Measurements from ENCODE around the gene OTOS.

OTOS gene

GRCh38 chr2:240140511-240140910 is at the start of gene OTOS:
Gene OTOS, minus strand, starts transcription at chr2:240140658. Its CDS starts 332 bp downstream, at chr2:240140326.
- Histone ChIP-seq H3K27ac (ENCODE audit: low read depth in 2 of 2, low read length in 2 of 2) (no peak within 1 kb of the TSS), H3K4me3 (ENCODE audit: low read length in 2 of 2) (no peak within 1 kb of the TSS), H3K27me3 (ENCODE audit: control insufficient read depth in 2 of 2, insufficient read depth in 2 of 2, low read length in 2 of 2) (peaks cover 0 to 10% of the 10 kb centered on the region in 2 donors), H3K4me1 (ENCODE audit: control insufficient read depth in 2 of 2, insufficient read depth in 2 of 2, low read length in 2 of 2) (peaks cover 3 to 6% of the 10 kb centered on the region in 2 donors), H3K36me3 (ENCODE audit: control insufficient read depth in 2 of 2, insufficient read depth in 2 of 2, low read length in 2 of 2) (no peaks in the 10 kb centered on the region), H3K9ac (ENCODE audit: low read depth in 1 of 2, low read length in 2 of 2) (no peak within 1 kb of the TSS), H3K9me3 (ENCODE audit: control insufficient read depth in 2 of 2, low read length in 2 of 2) (no peaks in the 10 kb centered on the region)

- Histone ChIP-seq H3K36me3 (ENCODE audit: control insufficient read depth in 2 of 2, insufficient read depth in 2 of 2, low read length in 2 of 2) (no peaks in the 10 kb centered on the region), H3K4me1 (ENCODE audit: control insufficient read depth in 2 of 2, insufficient read depth in 2 of 2, low read length in 2 of 2) (no peaks in the 10 kb centered on the region), H3K9ac (ENCODE audit: low read depth in 1 of 2, low read length in 2 of 2) (no peak overlapping the region), H3K9me3 (ENCODE audit: control insufficient read depth in 2 of 2, low read length in 2 of 2) (no peaks in the 10 kb centered on the region), H3K27ac (ENCODE audit: low read depth in 2 of 2, low read length in 2 of 2) (no peak overlapping the region), H3K4me3 (ENCODE audit: low read length in 2 of 2) (no peak overlapping the region), H3K27me3 (ENCODE audit: control insufficient read depth in 2 of 2, insufficient read depth in 2 of 2, low read length in 2 of 2) (peaks cover 0 to 3% of the 10 kb centered on the region in 2 donors)
These were observed 49.2 kb upstream of the OTOS start for GRCh38 chr2:240189686-240190085.

- Histone ChIP-seq H3K36me3 (ENCODE audit: control insufficient read depth in 2 of 2, insufficient read depth in 2 of 2, low read length in 2 of 2) (no peaks in the 10 kb centered on the region), H3K4me1 (ENCODE audit: control insufficient read depth in 2 of 2, insufficient read depth in 2 of 2, low read length in 2 of 2) (no peaks in the 10 kb centered on the region), H3K27me3 (ENCODE audit: control insufficient read depth in 2 of 2, insufficient read depth in 2 of 2, low read length in 2 of 2) (peaks cover 0 to 3% of the 10 kb centered on the region in 2 donors), H3K9ac (ENCODE audit: low read depth in 1 of 2, low read length in 2 of 2) (no peak overlapping the region), H3K27ac (ENCODE audit: low read depth in 2 of 2, low read length in 2 of 2) (no peak overlapping the region), H3K9me3 (ENCODE audit: control insufficient read depth in 2 of 2, low read length in 2 of 2) (no peaks in the 10 kb centered on the region), H3K4me3 (ENCODE audit: low read length in 2 of 2) (no peak overlapping the region)
These were observed 47.6 kb upstream of the OTOS start for GRCh38 chr2:240187989-240188590.

- H3K4me1 ChIP-seq (ENCODE audit: control insufficient read depth in 2 of 2, insufficient read depth in 2 of 2, low read length in 2 of 2) = no peaks in the 10 kb centered on the region
- H3K36me3 ChIP-seq (ENCODE audit: control insufficient read depth in 2 of 2, insufficient read depth in 2 of 2, low read length in 2 of 2) = no peaks in the 10 kb centered on the region
- H3K4me3 ChIP-seq (ENCODE audit: low read length in 2 of 2) = no peak overlapping the region
- no peak overlapping the region for H3K9ac ChIP-seq (ENCODE audit: low read depth in 1 of 2, low read length in 2 of 2)
- peaks cover 0 to 3% of the 10 kb centered on the region in 2 donors for H3K27me3 ChIP-seq (ENCODE audit: control insufficient read depth in 2 of 2, insufficient read depth in 2 of 2, low read length in 2 of 2)
- no peaks in the 10 kb centered on the region for H3K9me3 ChIP-seq (ENCODE audit: control insufficient read depth in 2 of 2, low read length in 2 of 2)
- H3K27ac ChIP-seq (ENCODE audit: low read depth in 2 of 2, low read length in 2 of 2) = no peak overlapping the region
These were observed 45.8 kb upstream of the OTOS start for GRCh38 chr2:240186191-240186725.

GRCh38 chr2:240184656-240185055 is 44.2 kb upstream of the OTOS start:
- Histone ChIP-seq H3K9me3 (ENCODE audit: control insufficient read depth in 2 of 2, low read length in 2 of 2) (no peaks in the 10 kb centered on the region), H3K27me3 (ENCODE audit: control insufficient read depth in 2 of 2, insufficient read depth in 2 of 2, low read length in 2 of 2) (peaks cover 0 to 5% of the 10 kb centered on the region in 2 donors), H3K36me3 (ENCODE audit: control insufficient read depth in 2 of 2, insufficient read depth in 2 of 2, low read length in 2 of 2) (no peaks in the 10 kb centered on the region), H3K4me1 (ENCODE audit: control insufficient read depth in 2 of 2, insufficient read depth in 2 of 2, low read length in 2 of 2) (no peaks in the 10 kb centered on the region), H3K9ac (ENCODE audit: low read depth in 1 of 2, low read length in 2 of 2) (no peak overlapping the region), H3K27ac (ENCODE audit: low read depth in 2 of 2, low read length in 2 of 2) (no peak overlapping the region), H3K4me3 (ENCODE audit: low read length in 2 of 2) (no peak overlapping the region)

GRCh38 chr2:240183875-240184590 is 43.6 kb upstream of the OTOS start:
- Histone ChIP-seq H3K9me3 (ENCODE audit: control insufficient read depth in 2 of 2, low read length in 2 of 2) (no peaks in the 10 kb centered on the region), H3K36me3 (ENCODE audit: control insufficient read depth in 2 of 2, insufficient read depth in 2 of 2, low read length in 2 of 2) (no peaks in the 10 kb centered on the region), H3K9ac (ENCODE audit: low read depth in 1 of 2, low read length in 2 of 2) (no peak overlapping the region), H3K4me1 (ENCODE audit: control insufficient read depth in 2 of 2, insufficient read depth in 2 of 2, low read length in 2 of 2) (no peaks in the 10 kb centered on the region), H3K27me3 (ENCODE audit: control insufficient read depth in 2 of 2, insufficient read depth in 2 of 2, low read length in 2 of 2) (peaks cover 0 to 5% of the 10 kb centered on the region in 2 donors), H3K4me3 (ENCODE audit: low read length in 2 of 2) (no peak overlapping the region), H3K27ac (ENCODE audit: low read depth in 2 of 2, low read length in 2 of 2) (no peak overlapping the region)

- Histone ChIP-seq H3K9me3 (ENCODE audit: control insufficient read depth in 2 of 2, low read length in 2 of 2) (no peaks in the 10 kb centered on the region), H3K9ac (ENCODE audit: low read depth in 1 of 2, low read length in 2 of 2) (no peak overlapping the region), H3K27ac (ENCODE audit: low read depth in 2 of 2, low read length in 2 of 2) (no peak overlapping the region), H3K4me1 (ENCODE audit: control insufficient read depth in 2 of 2, insufficient read depth in 2 of 2, low read length in 2 of 2) (no peaks in the 10 kb centered on the region), H3K4me3 (ENCODE audit: low read length in 2 of 2) (no peak overlapping the region), H3K36me3 (ENCODE audit: control insufficient read depth in 2 of 2, insufficient read depth in 2 of 2, low read length in 2 of 2) (no peaks in the 10 kb centered on the region), H3K27me3 (ENCODE audit: control insufficient read depth in 2 of 2, insufficient read depth in 2 of 2, low read length in 2 of 2) (peaks cover 0 to 8% of the 10 kb centered on the region in 2 donors)
These were observed 42.8 kb upstream of the OTOS start for GRCh38 chr2:240183006-240183874.

GRCh38 chr2:240182476-240182875 is 42.0 kb upstream of the OTOS start:
- no peak overlapping the region for H3K9ac ChIP-seq (ENCODE audit: low read depth in 1 of 2, low read length in 2 of 2)
- no peaks in the 10 kb centered on the region for H3K36me3 ChIP-seq (ENCODE audit: control insufficient read depth in 2 of 2, insufficient read depth in 2 of 2, low read length in 2 of 2)
- H3K4me1 ChIP-seq (ENCODE audit: control insufficient read depth in 2 of 2, insufficient read depth in 2 of 2, low read length in 2 of 2) = no peaks in the 10 kb centered on the region
- H3K9me3 ChIP-seq (ENCODE audit: control insufficient read depth in 2 of 2, low read length in 2 of 2) = no peaks in the 10 kb centered on the region
- H3K27me3 ChIP-seq (ENCODE audit: control insufficient read depth in 2 of 2, insufficient read depth in 2 of 2, low read length in 2 of 2) = peaks cover 0 to 8% of the 10 kb centered on the region in 2 donors
- no peak overlapping the region for H3K4me3 ChIP-seq (ENCODE audit: low read length in 2 of 2)
- no peak overlapping the region for H3K27ac ChIP-seq (ENCODE audit: low read depth in 2 of 2, low read length in 2 of 2)

GRCh38 chr2:240182001-240182400 is 41.5 kb upstream of the OTOS start:
- Histone ChIP-seq H3K9ac (ENCODE audit: low read depth in 1 of 2, low read length in 2 of 2) (no peak overlapping the region), H3K27me3 (ENCODE audit: control insufficient read depth in 2 of 2, insufficient read depth in 2 of 2, low read length in 2 of 2) (peaks cover 0 to 8% of the 10 kb centered on the region in 2 donors), H3K4me3 (ENCODE audit: low read length in 2 of 2) (no peak overlapping the region)

More at GRCh38 chr2:240182001-240182400, 41.5 kb upstream of the OTOS start:
- Histone ChIP-seq H3K36me3 (ENCODE audit: control insufficient read depth in 2 of 2, insufficient read depth in 2 of 2, low read length in 2 of 2) (no peaks in the 10 kb centered on the region), H3K4me1 (ENCODE audit: control insufficient read depth in 2 of 2, insufficient read depth in 2 of 2, low read length in 2 of 2) (no peaks in the 10 kb centered on the region), H3K9me3 (ENCODE audit: control insufficient read depth in 2 of 2, low read length in 2 of 2) (no peaks in the 10 kb centered on the region), H3K27ac (ENCODE audit: low read depth in 2 of 2, low read length in 2 of 2) (no peak overlapping the region)
